ENCODE data around the gene TSPAN3.

The TSPAN3 gene

GRCh38 chr15:77002954-77003912 is 67.7 kb downstream of the TSPAN3 start:
- DNase-seq, result no peak

GRCh38 chr15:77002436-77002835 is 68.5 kb downstream of the TSPAN3 start:
- no peak for DNase-seq

DNA sequence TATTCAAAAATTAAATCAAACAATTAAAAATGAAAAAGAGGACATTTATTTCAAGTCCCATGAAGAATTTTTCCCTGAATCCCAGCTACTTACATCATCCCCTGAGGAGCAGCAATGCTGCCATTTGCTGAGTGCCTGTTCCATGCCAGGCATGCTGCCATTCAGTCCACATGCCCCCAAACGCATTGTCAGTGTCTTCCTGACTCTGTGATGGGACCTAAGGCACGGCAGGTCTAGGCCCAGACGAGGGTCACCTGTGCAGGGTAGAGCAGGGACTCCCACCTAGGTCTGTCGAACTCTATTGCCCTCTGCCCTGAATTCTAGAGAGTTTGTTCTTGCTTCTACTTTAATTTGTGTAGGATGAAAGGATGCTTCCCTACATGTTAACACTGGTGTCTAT is 68.9 kb downstream of the TSPAN3 start:
- DNase-seq, result no peak

DNA sequence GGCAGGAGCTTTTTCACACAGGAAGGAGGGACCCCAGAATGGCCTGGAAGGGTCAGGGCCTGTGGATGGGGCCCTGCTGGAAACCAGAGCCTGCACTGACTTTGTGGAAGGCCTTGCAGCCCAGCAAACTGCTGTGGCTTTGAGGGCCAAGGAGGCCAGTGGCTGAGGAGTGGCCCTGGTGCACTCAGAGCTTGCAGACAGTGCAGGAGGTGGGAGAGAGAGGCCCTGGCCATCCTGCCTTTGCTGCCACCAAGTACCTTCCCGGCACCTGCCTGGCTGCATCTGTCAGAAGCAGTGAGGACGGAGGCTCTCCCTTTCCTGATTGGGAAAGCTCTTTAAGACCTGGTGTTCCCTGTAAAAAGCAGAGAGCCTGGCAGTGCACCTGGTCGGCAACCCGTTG is 69.6 kb downstream of the TSPAN3 start:
- peak; percentile 54 for DNase-seq

GRCh38 chr15:76999996-77000395 is 70.9 kb downstream of the TSPAN3 start:
- DNase-seq, result no peak

GRCh38 chr15:76998663-76999285 is 72.1 kb downstream of the TSPAN3 start:
- no peak for DNase-seq

DNA sequence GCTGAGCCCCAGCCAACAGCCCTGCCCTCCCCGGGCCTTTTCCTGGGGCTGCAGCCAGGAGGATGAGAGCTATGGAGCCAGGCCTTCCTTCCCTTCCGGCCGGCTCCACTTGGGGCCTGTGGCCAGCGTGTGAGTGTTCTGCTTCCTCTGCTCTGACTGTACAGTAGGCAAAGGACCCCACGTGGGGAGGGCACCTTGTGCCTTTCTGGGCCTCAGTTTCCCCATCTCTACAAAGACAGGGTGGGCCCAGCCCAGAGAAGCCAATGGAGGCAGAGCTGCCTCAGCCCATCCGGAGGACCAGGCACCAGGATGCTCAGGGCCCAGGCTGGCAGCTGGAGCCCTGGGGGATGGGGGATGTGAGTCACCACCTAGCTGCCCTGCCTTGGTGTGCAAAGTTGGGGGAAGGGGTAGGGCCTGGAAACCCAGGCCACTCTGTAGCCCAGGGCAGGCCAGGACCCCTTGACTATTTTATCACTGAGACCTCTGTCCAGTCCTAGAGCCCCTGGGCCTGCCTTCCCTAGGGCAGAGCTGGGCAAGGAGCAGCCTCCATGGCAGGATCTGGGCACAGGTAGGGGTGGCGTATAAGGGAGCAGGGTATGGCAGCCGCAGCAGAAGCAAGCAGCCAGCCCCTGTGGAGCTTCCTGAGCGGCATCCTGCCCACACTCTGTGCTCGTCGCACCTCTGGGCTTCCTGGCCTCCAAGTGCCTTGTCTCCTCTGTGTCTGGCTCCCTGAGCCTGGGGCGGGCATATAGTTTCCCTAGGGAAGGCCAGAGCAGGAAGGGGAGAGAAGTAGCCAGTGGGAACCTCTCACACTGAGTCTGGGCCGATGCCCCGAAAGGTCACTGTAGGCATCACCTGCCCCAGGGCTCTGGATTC is 74.1 kb downstream of the TSPAN3 start:
- no peak for DNase-seq

GRCh38 chr15:76996076-76996525 is 74.8 kb downstream of the TSPAN3 start:
- no peak for DNase-seq

GRCh38 chr15:76994971-76995945 is 75.7 kb downstream of the TSPAN3 start, which contains the start of gene PSTPIP1:
TSS of gene PSTPIP1 (plus strand) at chr15:76995126. CDS start at chr15:76995574, 448 bp downstream.
- no peak for DNase-seq

DNA sequence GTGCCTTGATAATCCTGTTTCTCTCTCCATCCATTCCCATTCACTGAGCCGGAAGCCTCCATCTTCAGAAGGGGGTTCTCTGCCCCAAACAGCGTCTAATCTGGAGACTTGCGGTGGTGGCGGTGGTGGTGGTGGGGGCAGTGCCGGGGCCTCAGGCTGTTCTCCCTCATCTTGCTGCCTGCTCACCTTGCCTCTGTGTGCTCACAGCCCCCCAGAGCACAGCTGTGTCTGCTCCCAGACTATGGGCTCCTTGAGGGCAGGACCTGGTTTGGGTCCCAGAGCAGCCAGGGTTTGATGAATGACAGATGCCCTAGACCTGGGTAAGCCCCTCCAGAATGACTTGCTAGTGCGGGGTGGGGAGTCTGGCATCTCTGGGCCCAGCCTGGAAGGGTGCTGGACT is 76.4 kb downstream of the TSPAN3 start:
- no peak for DNase-seq

DNA sequence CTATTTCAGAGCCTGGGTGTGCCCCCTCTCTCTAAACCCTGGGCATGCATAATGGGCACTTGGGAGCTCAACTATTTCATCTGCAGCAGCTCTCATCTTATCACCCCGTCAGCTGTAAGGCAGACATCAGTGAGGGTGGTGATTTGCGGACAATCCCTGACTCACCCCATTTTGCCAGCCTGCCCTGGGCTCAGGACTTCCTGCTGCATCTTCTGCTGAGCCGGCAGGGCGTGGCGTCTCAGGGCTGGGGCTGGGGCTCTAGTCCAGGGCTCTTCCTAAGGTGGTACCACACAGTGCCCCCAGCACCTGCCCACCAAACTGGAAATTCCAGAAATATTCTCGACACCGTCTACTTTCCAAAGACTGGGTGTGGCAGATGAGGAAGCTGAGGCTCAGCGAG is 76.9 kb downstream of the TSPAN3 start:
- DNase-seq, result no peak

DNA sequence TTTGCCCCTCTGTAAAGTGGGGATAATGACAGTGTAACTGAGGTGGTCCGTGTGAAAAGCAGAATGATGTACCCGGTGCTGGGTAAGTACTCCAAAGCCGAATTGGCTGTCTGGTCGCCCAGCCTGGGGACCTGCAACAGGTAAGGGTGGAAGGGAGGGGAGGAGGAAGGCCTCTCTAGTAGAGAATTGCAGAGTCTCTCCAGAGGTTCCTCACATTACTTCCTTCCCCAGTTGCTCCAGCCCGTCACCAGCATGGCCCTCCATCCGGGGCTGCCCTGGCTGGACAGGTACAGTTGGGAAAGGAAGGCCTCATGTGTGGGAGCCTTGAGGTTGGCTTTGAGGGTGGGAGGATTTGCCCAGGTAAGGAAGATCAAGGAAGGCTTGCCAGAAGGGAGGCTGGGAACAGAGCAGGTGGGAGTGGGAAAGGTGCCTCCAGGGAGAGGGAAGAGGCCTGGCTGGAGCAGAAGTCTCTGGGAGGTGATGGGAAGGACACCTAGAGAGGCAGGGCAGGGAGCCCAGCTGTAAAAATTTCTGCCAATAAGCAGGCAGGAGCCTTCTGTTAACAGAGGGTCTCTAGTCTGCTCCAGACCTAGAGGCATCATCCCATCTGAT is 77.7 kb downstream of the TSPAN3 start:
- DNase-seq, result no peak

DNA sequence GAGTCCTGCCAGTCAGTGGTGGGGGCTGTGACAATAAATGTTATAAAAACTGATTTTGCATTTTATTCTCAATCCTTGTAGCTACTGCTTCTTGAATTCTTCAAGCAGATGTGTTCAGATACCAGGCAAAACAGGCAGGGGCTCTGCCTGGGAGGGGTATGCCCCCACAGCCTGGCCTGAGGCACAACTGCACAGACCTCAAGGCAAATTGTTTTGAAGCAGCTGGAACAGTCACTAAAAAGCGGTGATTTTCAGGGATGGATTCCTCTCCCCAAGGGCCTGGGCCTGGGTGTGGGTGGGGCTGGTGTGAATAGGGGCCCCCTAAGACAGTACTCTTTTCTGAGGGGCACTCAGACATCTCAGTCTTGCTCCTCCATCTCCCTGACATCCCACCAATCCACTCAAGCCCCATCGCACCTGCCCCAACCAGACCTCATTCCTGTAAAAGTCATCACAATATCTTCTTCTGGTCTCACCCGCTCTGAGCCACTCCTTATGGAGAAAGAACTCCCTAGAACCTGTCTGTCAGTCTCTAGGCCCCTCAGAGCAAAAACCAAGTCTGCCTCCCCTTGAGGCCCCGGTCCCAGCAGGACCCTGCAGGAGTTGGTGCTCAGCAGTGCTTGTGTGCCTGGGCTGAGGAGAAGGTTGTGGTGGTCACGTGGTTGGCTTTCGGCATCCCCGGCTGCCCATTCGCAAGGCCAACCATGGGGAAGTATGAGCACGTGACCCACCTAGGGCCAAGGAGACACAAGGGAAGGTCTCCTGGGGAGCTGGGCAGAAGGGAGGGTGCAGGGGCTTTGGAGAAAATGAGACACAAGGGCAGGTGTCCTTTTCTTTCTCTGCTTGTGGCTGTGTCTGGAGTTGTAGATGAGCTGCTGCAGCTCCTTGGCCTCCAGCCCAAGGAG is 78.9 kb downstream of the TSPAN3 start:
- no peak for DNase-seq
